ENCODE measurements around the gene BTBD16.

DNA sequence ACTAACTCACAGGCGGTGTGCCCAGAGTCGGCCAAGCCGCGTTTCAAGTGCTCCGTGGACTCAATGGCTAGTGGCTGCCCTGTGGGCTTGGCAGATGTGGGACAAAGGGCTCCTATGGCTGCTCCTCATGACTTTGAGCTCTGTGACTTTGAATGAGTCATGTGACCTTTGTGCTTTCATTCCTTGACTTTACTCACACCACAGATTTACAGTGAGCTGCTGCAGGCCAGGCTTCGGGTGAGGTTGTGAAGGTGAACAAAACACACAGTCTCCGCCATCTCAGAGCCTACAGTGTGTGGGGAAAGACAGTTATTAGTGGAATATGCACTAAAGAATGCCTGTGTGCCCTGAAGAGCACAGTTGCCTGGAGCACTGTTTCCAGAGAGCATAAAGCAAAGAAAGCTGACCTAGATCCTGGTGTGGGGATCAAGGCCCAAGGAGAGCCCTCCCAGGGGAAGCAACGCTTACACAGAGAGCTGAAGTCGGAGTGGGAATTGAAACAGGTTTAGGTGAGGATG, 73.7 kb downstream of the BTBD16 start:
- TF ChIP-seq ELF4 (IDR thresholded peaks at IDR 0.05) (no peak), FOXK2 (IDR thresholded peaks at IDR 0.05) (no peak), L3MBTL2 (conservative IDR thresholded peaks at IDR 0.05) (no peak), ZNF384 (IDR thresholded peaks at IDR 0.05) (no peak), FOXM1 (IDR thresholded peaks at IDR 0.05; ENCODE audit: borderline replicate concordance) (no peak), SUZ12 (IDR thresholded peaks at IDR 0.05) (no peak), HDGF (IDR thresholded peaks at IDR 0.05; ENCODE audit: borderline replicate concordance) (no peak), SP1 (IDR thresholded peaks at IDR 0.05) (no peak)
- TF ChIP-seq, protein P1, sequence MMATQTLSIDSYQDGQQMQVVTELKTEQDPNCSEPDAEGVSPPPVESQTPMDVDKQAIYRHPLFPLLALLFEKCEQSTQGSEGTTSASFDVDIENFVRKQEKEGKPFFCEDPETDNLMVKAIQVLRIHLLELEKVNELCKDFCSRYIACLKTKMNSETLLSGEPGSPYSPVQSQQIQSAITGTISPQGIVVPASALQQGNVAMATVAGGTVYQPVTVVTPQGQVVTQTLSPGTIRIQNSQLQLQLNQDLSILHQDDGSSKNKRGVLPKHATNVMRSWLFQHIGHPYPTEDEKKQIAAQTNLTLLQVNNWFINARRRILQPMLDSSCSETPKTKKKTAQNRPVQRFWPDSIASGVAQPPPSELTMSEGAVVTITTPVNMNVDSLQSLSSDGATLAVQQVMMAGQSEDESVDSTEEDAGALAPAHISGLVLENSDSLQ (IDR thresholded peaks at IDR 0.05) = no peak

All from HEK293T (cell line).